VCaP (cell line): Measurements from ENCODE around the gene PARVG.

ENCODE experiments used
- H3K27ac ChIP-seq: fragments of 450-650 bp; 2 replicates; pipeline ENCODE4 v1.5.1; 2017
- TF ChIP-seq, protein P1 (sequence below): fragments of 450-650 bp; conservative IDR thresholded peaks from 2 replicates; pipeline ENCODE4 v1.5.1; 2017; ENCODE audit warnings: mild to moderate bottlenecking, moderate library complexity

PARVG gene

DNA sequence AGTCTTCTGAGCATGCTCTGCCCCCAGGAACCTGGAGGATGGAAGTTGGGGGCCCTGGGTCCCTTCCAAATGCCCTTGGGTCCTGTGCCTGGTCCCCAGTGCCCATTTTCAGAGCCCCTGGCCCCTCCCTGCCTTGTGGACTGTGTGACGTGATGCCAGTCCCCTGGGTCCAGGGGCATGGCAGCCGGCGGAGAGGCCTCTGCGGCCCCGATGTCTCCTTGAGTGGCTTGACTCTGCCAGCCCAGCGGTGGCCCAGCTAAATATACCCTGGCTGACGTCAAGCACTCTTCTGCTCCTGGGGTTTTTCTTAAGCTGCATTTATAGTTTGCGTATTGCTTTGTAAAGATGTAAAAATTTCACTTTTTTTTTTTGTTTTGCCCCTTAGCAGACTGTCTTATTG, 35.2 kb upstream of the PARVG start:
- no peak overlapping the region for H3K27ac ChIP-seq
- TF ChIP-seq, protein P1, sequence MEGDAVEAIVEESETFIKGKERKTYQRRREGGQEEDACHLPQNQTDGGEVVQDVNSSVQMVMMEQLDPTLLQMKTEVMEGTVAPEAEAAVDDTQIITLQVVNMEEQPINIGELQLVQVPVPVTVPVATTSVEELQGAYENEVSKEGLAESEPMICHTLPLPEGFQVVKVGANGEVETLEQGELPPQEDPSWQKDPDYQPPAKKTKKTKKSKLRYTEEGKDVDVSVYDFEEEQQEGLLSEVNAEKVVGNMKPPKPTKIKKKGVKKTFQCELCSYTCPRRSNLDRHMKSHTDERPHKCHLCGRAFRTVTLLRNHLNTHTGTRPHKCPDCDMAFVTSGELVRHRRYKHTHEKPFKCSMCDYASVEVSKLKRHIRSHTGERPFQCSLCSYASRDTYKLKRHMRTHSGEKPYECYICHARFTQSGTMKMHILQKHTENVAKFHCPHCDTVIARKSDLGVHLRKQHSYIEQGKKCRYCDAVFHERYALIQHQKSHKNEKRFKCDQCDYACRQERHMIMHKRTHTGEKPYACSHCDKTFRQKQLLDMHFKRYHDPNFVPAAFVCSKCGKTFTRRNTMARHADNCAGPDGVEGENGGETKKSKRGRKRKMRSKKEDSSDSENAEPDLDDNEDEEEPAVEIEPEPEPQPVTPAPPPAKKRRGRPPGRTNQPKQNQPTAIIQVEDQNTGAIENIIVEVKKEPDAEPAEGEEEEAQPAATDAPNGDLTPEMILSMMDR: no peak

DNA sequence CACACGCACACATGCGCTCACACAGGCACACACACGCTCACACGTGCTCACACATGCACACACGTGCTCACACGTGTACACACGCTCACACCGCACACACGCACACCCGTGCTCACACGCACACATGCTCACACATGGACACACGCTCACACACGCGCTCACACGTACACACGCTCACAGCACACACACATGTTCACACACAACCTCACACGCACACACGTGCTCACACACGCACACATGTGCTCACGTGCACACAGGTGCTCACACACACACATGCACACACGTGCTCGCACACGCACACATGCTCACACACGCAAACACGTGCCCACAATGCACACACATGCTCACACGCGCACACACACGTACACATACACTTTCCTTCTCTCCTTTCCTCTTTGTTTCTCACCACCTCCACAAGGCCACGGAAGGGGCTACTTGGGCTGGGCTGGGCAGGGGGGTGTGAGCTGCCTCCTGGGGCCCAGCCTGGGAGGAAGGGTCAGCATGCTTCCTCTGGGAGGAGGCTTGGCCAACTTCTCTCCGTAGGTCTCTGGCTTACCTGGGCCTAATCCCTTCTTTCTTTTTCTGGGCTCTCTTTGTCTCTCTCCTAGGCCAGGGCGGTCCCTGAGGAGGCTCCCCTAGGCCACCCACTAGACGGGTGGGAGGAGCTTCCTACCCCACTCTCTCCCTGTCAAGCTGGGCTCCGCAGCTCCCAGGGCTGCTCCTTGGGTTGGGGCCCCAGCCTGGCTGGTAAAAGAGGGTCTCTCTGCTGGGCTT, 34.5 kb upstream of the PARVG start:
- TF ChIP-seq, protein P1: no peak
- no peak overlapping the region for H3K27ac ChIP-seq

DNA sequence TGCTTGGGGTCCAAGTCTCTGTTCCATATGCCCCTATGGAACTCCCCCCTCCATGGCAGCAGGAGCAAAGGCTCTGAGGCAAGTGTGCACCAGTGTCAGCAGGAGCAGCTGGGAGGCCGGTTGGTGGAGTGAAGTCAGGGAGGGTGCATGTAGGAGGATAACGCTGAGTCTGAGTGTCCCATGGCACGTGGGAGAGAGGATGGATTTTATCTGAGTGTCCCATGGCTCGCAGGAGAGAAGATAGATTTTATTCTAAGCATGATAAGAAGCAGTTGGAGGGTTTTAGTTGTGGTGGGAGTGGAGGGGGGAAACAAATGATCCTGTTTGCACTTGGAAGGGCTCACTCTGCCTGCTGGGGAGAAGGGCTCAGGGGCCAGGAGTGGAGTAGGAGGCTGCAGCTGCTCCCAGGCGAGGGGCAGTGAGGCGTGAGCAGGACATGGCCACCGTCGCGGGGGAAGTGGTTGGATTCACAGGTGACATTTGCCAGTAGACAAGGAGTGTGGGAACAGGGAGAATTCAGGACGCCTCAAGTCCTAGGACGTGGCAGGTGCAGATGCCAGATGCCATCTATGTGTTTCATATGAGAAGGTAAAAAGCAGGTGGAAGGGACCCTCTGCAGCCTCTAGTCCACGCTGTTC, 33.6 kb upstream of the PARVG start:
- H3K27ac ChIP-seq: no peak overlapping the region
- TF ChIP-seq, protein P1: no peak

DNA sequence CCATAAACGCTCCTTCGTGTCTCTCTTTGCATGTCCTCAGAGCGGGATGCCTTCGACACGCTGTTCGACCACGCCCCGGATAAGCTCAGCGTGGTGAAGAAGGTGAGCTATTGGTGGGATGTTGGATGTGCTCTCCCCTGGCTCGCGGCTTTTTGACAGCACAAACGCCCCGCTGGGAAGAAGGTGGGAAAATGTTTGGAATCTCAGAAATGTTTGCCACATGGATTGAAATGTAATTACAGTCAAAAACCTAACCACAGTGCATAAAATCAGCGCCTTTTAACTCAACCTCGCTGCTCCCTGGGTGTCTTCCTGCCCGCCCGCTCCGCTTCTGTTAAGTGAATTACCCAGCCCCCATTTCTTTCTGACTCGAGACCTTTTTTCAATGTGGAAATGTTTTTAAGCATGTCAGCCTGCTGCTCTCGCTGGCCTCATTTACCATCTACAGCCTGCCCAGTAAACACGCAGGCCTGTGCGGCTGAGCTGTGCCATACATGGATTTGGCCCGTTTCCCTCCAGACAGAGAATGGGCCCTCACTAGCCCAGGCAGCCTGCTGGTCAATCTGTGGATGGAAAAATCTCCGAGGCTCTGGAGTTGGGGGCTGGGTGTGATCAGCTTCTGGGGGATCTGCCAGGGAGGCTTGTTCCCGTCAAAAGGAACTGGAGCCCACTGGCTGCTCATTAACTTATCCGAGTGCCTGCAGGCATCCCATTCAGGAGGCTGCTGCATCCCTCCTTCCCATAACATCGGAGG, 32.7 kb upstream of the PARVG start:
- H3K27ac ChIP-seq: no peak overlapping the region
- TF ChIP-seq, protein P1: no peak

DNA sequence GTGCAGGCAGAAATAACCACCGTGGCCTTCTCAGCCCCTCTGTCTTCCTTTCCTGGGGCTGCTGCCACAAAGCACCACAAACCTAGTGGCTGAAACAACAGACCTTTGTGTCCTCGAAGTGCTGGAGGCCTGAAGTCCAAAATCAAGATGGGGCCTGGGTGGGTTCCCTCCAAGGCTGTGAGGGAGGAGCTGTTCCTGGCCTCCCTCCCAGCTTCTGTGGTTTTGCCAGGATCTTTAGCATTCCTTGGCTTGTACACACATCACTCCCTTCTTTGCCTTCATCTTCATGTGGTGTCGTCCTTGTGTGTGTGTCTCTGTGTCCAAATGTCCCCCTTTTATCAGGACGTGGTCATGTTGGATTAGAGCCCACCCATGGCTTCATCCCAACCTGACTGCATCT, 29.0 kb upstream of the PARVG start:
- TF ChIP-seq, protein P1: no peak
- H3K27ac ChIP-seq: no peak overlapping the region

DNA sequence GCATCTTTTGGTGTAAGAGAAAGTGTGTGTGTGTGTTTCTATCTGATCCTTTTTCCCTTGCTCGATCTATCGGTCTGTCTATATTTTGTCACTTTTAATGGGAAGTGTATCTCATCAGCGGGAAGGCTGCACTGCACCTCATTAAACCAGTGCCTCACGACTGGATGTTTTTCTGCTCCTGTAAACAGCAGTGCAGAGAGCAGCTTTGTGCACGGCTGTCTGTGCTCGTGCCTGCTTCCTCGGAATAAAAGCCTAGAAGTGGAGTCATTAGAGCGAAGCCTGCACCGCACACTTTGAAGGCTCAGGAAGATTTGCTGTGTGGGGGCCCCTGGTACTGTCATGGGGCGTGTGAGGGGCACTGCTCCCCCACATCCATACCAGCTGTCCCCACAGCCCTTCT, 27.0 kb upstream of the PARVG start:
- H3K27ac ChIP-seq: no peak overlapping the region
- TF ChIP-seq, protein P1: no peak

DNA sequence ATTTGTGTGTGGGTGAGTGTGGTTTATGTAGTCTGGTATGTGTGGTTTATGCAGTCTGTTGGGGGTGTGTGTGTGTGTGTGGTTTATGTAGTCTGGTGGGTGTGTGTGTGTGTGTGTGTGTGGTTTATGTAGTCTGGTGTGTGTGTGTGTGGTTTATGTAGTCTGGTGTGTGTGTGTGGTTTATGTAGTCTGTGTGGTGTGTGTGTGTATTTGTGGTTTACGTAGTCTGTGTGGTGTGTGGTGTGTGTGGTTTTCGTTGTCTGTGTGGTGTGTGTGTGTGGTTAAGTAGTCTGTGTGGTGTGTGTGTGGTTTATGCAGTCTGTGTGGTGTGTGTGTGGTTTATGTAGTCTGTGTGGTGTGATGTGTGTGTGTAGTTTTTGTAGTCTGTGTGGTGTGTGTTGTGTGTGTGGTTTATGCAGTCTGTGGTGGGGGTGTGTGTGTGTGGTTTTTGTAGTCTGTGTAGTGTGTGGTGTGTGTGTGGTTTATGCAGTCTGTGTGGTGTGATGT, 26.2 kb upstream of the PARVG start:
- TF ChIP-seq, protein P1: no peak

More for the DNA sequence above, 26.2 kb upstream of the PARVG start:
- no peak overlapping the region for H3K27ac ChIP-seq
